CD4-positive, alpha-beta T cell (primary cell): ENCODE results near the gene TNC. TPM values are rescaled to one million over a fixed set of nuclear protein-coding genes. Genes with fewer than 3 reads are reported as not detected.

Experiments used
- ATAC-seq: fragments of 200-7000 bp; cut with Tn5 transposase; one replicate; pipeline ENCODE4 v1.10.0; 2022; ENCODE audit warnings: mild to moderate bottlenecking; ENCODE audit not compliant: poor library complexity
- CTCF ChIA-PET: fragments of 350-600 bp; sonication (Branson Sonifier 250); formaldehyde crosslinking; loops from one replicate; lab custom pipeline; 2021; ENCODE audit warnings: antibody characterized with exemption, inconsistent platforms; lab: Charles Lee
- POLR2A ChIA-PET: fragments of 350-600 bp; sonication (Branson Sonifier 250); formaldehyde crosslinking; loops from one replicate; lab custom pipeline; 2021; ENCODE audit warnings: antibody characterized with exemption, inconsistent platforms; lab: Charles Lee
- DNase-seq, 14 experiments: peaks; one replicate each; pipeline ENCODE4 v3.0.0-alpha.2; 2013 to 2020; ENCODE audit warnings: mixed read lengths in 2 of 14
- H3K27ac ChIP-seq, 2 donors: one replicate each; pipeline versions ENCODE4 v1.5.1 to v1.7.0; 2013; ENCODE audit warnings: low read length in 2 of 2, low read depth in 1 of 2, mild to moderate bottlenecking in 1 of 2
- H3K27me3 ChIP-seq, 2 experiments: 1 replicate in 1 of 2; 2 replicates in 1 of 2; pipeline versions ENCODE4 v1.6.1 to v1.7.0; 2013; ENCODE audit warnings: low read length in 2 of 2, control low read depth in 1 of 2, mild to moderate bottlenecking in 1 of 2, moderate library complexity in 1 of 2; ENCODE audit not compliant: insufficient read depth in 2 of 2, control insufficient read depth in 1 of 2
- H3K36me3 ChIP-seq: one replicate; pipeline ENCODE4 v1.6.1; 2013; ENCODE audit warnings: low read length, control low read depth; ENCODE audit not compliant: insufficient read depth
- H3K4me1 ChIP-seq: one replicate; pipeline ENCODE4 v1.6.1; 2013; ENCODE audit warnings: low read length, control low read depth; ENCODE audit not compliant: insufficient read depth
- H3K4me3 ChIP-seq: one replicate; pipeline ENCODE4 v1.5.1; 2013; ENCODE audit warnings: mild to moderate bottlenecking, low read length, moderate library complexity
- H3K9me3 ChIP-seq, 2 experiments: 1 replicate in 1 of 2; 2 replicates in 1 of 2; pipeline versions ENCODE4 v1.6.1 to v1.7.0; 2013; ENCODE audit warnings: low read length in 2 of 2, mild to moderate bottlenecking in 2 of 2, control low read depth in 1 of 2, moderate library complexity in 1 of 2; ENCODE audit not compliant: control insufficient read depth in 1 of 2, insufficient read depth in 1 of 2
- H3K27ac Mint-ChIP-seq: one replicate; pipeline ENCODE4 v1.8.0; 2020; ENCODE audit warnings: mixed read lengths
- H3K27me3 Mint-ChIP-seq: one replicate; pipeline ENCODE4 v1.8.0; 2021; ENCODE audit warnings: mixed read lengths
- H3K36me3 Mint-ChIP-seq: one replicate; pipeline ENCODE4 v1.8.0; 2021; ENCODE audit warnings: low read depth, mixed read lengths
- H3K4me1 Mint-ChIP-seq: one replicate; pipeline ENCODE4 v1.8.0; 2021; ENCODE audit warnings: low read depth, mixed read lengths
- H3K4me3 Mint-ChIP-seq: one replicate; pipeline ENCODE4 v1.8.0; 2020; ENCODE audit warnings: mild to moderate bottlenecking, mixed read lengths
- H3K9me3 Mint-ChIP-seq: one replicate; pipeline ENCODE4 v1.8.0; 2020; ENCODE audit warnings: mixed read lengths
- CTCF ChIP-seq: fragments of 200-600 bp; IDR thresholded peaks from one replicate; pipeline ENCODE4 v1.8.0; 2022; ENCODE audit warnings: antibody characterized with exemption, mild to moderate bottlenecking
- intact Hi-C, 2 experiments: fragments of 100-400 bp; cut with DNase I in 1 of 2; cut with micrococcal nuclease in 1 of 2; formaldehyde crosslinking; loops; one replicate each; pipeline versions ENCODE4 v1.15.1 to v1.9.0; 2023 to 2025; cut with DNase I, micrococcal nuclease
- total RNA-seq, 174 experiments: library from RNA in 2 of 174; stranded (reverse) in 2 of 174; gene quantifications; one replicate each; pipeline ENCODE4 v1.2.3 and lab custom pipeline; 2021 to 2026

The TNC gene
- total RNA-seq, 2 experiments from 2014 or later = 0.03 to 0.05 TPM

DNA sequence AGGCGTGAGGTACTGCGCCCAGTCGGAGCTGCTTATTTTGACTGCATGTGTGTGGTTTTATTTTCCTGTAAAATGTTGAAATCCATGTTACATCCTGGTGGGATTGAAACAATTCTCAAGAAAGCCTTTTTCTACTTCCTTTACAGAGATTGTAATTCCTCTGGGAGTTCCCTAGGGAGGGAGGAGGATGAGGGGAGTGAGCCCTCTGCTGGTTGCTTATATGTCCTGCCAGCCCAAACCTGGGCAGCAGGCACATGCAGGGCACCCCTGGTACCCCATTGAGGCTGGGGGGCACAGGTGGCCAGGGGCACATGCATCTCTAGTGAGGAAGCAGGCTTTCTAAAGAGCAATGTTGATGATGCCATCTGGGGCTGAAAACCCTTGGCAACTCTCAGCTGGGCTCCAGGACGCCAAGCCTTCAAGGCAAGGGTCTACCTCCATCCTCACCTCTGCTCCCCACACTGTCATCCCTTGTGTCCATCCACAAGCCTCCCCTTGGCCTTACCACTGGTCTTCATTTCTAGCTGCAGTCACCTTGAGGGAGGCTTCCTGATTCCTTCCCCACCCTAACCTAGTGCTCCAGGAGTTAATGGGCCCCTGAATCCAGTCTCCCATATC, 102.8 kb downstream of the TNC start:
- Histone ChIP-seq H3K27ac (no peak overlapping the region), H3K4me3 (no peak overlapping the region), H3K27me3 (no peaks in the 10 kb centered on the region), H3K4me1 (peaks cover 9% of the 10 kb centered on the region), H3K36me3 (no peaks in the 10 kb centered on the region), H3K9me3 (no peaks in the 10 kb centered on the region)
- ChIA-PET POLR2A (interaction anchor here (0.8 to 1.2 kb wide), 3 partner anchors 106 to 277 kb away, joined by 3 to 4 read pairs (median 3); no protein-coding TSS in a partner anchor), CTCF (interaction anchor here (0.9 to 2.4 kb wide), 8 partner anchors 34 to 609 kb away, joined by 3 to 18 read pairs (median 4); partner anchors contain the start of gene TEX48)
- no peaks in the 10 kb centered on the region for H3K36me3 Mint-ChIP-seq
- peaks cover 13% of the 10 kb centered on the region for H3K4me1 Mint-ChIP-seq
- H3K9me3 Mint-ChIP-seq = no peaks in the 10 kb centered on the region
- DNase-seq (peak in 1 of 14 experiments; percentile 27), ATAC-seq (no peak)
- no peak overlapping the region for H3K27ac Mint-ChIP-seq
- no peak overlapping the region for H3K4me3 Mint-ChIP-seq
- intact Hi-C loops = loop anchor here in 1 of 2 experiments (2.0 to 10.0 kb wide), 2 partner anchors 510 to 608 kb away; no protein-coding TSS in a partner anchor
- no peaks in the 10 kb centered on the region for H3K27me3 Mint-ChIP-seq
- TF ChIP-seq CTCF = peak; percentile 21

- H3K4me1 ChIP-seq = peaks cover 9% of the 10 kb centered on the region
- Mint-ChIP-seq H3K4me1 (peaks cover 13% of the 10 kb centered on the region), H3K9me3 (no peaks in the 10 kb centered on the region), H3K27me3 (no peaks in the 10 kb centered on the region), H3K4me3 (no peak overlapping the region), H3K36me3 (no peaks in the 10 kb centered on the region), H3K27ac (no peak overlapping the region)
- H3K9me3 ChIP-seq = no peaks in the 10 kb centered on the region
- ATAC-seq (no peak), DNase-seq (no peak)
- no peaks in the 10 kb centered on the region for H3K27me3 ChIP-seq
- H3K36me3 ChIP-seq = no peaks in the 10 kb centered on the region
- CTCF ChIA-PET = interaction anchor here (0.7 to 2.4 kb wide), 14 partner anchors 12 to 609 kb away, joined by 3 to 18 read pairs (median 4); partner anchors contain the start of gene TEX48
- POLR2A ChIA-PET = interaction anchor here (0.8 to 1.2 kb wide), 3 partner anchors 106 to 276 kb away, joined by 3 to 4 read pairs (median 3); no protein-coding TSS in a partner anchor
- no peak overlapping the region for H3K27ac ChIP-seq
- intact Hi-C loops = loop anchor here (1.0 to 10.0 kb wide), 9 partner anchors 107 to 609 kb away; no protein-coding TSS in a partner anchor
- no peak for TF ChIP-seq CTCF
- H3K4me3 ChIP-seq = no peak overlapping the region
These were observed 103.5 kb downstream of the TNC start for GRCh38 chr9:115014438-115014837.

DNA sequence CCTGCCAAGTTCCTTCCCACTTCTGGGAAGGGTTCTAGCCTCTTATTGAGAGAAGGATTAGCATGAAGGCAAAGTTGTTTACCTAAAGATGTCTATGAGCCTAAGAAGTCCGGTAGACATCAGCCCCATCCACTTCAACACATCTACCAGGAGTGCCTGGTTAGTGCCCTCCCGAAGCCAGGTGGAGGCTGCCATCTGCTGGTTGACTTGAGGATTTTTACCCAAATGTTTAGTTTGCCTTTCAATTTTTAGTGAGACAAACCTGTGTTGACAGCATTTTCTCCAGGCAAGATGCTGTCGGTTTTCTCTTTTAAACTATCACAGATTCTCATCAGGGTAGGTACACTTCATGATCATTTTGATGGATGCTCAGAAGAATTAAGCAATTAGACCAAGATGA, 104.0 kb downstream of the TNC start:
- no peak overlapping the region for H3K27ac Mint-ChIP-seq
- peak; percentile 82 for TF ChIP-seq CTCF
- no peak overlapping the region for H3K4me3 ChIP-seq
- no peak overlapping the region for H3K27ac ChIP-seq
- H3K36me3 ChIP-seq = no peaks in the 10 kb centered on the region
- no peaks in the 10 kb centered on the region for H3K27me3 Mint-ChIP-seq
- peaks cover 13% of the 10 kb centered on the region for H3K4me1 Mint-ChIP-seq
- POLR2A ChIA-PET = interaction anchor here (0.8 to 1.2 kb wide), 3 partner anchors 105 to 276 kb away, joined by 3 to 4 read pairs (median 3); no protein-coding TSS in a partner anchor
- CTCF ChIA-PET = interaction anchor here (0.7 to 2.4 kb wide), 14 partner anchors 13 to 608 kb away, joined by 3 to 18 read pairs (median 4); partner anchors contain the start of gene TEX48
- peak; percentile 82 for ATAC-seq
- DNase-seq = peak; percentile 68 to 89 (median 74)
- intact Hi-C loops = loop anchor here (1.0 to 10.0 kb wide), 10 partner anchors 104 to 609 kb away; no protein-coding TSS in a partner anchor
- H3K27me3 ChIP-seq = no peaks in the 10 kb centered on the region
- no peaks in the 10 kb centered on the region for H3K36me3 Mint-ChIP-seq
- no peaks in the 10 kb centered on the region for H3K9me3 ChIP-seq
- no peak overlapping the region for H3K4me3 Mint-ChIP-seq
- peaks cover 9% of the 10 kb centered on the region for H3K4me1 ChIP-seq
- H3K9me3 Mint-ChIP-seq = no peaks in the 10 kb centered on the region
